NCI-H82 treated with DMSO at 0.1 percent for 48 hours (cell line): ENCODE data around the gene IMPDH1.

ENCODE experiments used
- DNase-seq: peaks from one replicate; lab custom pipeline; 2025; ENCODE audit not compliant: unreplicated experiment; lab: John Stamatoyannopoulos, UW

IMPDH1 gene

DNA sequence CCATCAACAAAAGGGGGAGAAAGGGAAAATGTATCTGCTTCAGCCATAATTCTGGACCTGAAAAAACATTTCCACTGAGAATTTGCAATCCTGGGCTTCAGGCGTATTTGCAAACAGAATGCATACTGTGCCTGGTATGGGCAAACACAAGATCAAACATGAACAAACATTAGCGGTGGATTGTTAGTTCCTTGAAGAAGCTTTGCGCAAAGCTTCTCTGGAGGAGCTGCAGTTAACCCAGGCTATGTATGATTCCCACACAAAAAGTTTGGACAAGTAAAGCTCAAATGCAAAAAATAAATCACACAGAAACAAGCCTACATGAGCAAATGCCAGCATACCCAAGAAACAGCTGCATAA is 25.5 kb upstream of the IMPDH1 start:
- no peak for DNase-seq

- DNase-seq = no peak
These were observed 24.9 kb upstream of the IMPDH1 start for GRCh38 chr7:128434413-128435326.

GRCh38 chr7:128431754-128432153 is 22.0 kb upstream of the IMPDH1 start:
- no peak for DNase-seq

DNA sequence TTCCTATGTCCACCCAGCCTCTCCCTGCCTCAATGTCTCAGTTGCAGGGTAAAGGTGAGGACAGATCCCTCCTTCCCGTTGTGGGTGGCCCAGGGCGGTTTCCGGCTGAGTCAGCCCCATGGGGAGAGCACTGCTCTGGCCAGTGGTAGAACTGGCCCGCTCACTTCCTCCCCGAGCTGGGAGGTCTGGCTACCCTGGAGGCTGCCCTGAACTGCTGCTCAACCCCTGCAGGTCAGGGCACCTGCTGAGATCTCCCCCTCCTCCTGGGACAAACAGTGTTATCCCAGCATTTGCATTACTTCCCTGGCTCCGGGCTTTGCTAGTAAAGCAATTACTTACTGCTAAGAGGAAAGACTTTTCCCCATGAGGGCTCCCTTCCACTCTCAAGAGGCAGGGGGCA is 21.4 kb upstream of the IMPDH1 start:
- DNase-seq = no peak

GRCh38 chr7:128430207-128430606 is 20.4 kb upstream of the IMPDH1 start:
- no peak for DNase-seq

GRCh38 chr7:128427289-128427891 is 17.6 kb upstream of the IMPDH1 start:
- peak; percentile 55 for DNase-seq

DNA sequence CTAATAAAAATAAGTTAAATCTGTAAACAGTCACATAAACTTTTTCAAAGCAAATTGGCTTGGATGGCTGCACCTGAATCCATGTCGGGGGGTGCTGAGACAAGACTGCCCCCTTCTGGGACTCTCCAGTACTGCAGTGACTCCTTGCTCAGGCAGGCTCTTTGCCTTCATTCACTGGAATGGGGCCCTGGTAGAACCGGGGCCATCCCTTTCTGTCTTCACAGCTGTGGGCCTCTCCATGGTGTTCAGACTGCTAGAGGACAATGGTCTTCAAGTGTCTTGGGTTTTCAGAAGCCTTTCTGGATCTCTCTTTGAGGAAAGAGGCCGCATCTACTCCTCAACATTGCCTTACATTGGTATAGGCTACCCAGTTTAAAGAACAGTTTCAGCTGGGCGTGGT is 16.1 kb upstream of the IMPDH1 start:
- DNase-seq = peak; percentile 45

DNA sequence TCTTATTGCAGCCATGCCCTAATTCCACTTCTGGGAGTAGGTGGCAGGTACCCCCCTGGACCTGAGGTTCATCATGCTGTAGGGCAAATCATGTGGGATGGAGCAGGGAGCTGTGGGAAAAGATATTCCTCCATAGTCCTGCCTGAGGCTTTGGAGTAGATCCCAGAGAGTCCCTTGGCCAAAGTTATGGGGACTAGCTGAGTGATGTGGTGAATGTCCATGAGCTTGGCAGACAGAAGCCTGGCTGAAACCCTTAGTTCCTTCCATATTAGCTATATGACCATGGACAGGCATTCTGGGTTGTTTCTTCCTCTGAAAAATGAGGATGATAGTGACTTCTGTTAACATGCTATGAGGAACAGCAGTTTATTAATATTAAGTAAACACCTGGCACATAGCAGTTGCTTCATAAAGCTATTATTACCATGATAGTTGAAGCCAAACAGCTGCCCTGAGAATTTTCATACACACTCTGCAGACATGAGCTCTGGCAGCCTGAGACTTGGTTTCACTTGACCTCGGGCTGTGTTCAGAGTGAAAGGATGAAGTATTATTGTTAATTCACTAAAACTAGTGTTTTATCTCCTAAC is 15.0 kb upstream of the IMPDH1 start:
- no peak for DNase-seq

DNA sequence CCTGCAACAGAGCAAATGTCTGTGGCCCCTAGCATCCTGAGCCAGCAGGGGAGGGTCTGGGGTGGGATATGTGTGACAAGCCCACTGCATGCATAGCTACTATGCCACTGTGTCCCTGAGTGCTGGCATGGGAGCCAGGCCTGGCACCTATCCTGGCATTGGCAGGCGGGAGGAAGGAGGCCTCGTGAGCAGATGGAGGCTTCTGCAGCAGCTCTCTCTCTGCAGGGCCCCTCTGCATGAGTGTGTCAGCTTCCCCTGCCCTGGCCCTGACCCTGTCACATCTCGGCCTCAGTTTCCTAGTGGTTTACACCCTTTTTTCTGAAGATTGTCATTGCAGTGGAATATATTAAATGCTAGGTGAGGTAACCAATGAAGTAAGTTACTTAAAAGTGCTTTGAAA is 13.1 kb upstream of the IMPDH1 start:
- no peak for DNase-seq

GRCh38 chr7:128422037-128422436 is 12.3 kb upstream of the IMPDH1 start:
- DNase-seq = no peak

DNA sequence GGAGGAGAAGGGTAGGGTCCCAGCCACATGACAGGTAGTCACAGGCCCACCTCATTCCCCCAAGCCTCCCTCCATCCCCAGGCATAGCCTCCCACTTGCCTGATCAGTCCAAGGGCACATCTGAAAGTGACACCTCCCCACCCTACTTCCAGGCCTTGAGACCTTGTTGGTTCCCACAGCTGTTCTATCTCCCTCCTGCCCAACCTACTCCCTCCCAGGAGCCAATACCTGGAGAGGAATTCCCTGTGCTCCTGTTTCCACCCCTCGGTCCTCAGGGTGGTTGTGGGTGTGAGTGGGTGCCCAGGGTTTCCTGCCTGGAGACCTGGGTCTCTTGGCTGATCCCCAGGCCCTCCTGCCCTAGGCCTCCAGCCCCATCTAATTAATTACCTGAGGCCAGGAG is 11.6 kb upstream of the IMPDH1 start:
- no peak for DNase-seq

GRCh38 chr7:128420773-128421172 is 11.0 kb upstream of the IMPDH1 start:
- DNase-seq = no peak

- DNase-seq = no peak
These were observed 9.5 kb upstream of the IMPDH1 start for GRCh38 chr7:128419257-128419656.

- no peak for DNase-seq
These were observed 7.3 kb upstream of the IMPDH1 start for GRCh38 chr7:128417071-128417470.

- no peak for DNase-seq
These were observed 5.5 kb upstream of the IMPDH1 start for GRCh38 chr7:128415217-128415785.

DNA sequence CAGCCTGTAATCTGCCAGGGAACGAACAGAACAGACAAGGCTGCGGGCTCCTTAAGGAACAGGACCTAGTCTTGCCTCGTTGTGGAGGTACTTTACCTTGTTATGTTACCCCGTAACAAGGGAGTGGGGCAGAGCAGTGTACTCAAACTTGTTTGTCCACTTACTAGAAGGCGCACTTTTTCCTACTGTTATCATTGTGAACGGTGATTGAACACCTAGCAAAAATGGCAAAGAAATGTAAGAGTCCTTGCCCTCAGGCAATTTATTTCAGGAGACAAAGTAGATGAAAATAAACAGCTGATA is 620 bp upstream of the IMPDH1 start:
- no peak for DNase-seq

DNA sequence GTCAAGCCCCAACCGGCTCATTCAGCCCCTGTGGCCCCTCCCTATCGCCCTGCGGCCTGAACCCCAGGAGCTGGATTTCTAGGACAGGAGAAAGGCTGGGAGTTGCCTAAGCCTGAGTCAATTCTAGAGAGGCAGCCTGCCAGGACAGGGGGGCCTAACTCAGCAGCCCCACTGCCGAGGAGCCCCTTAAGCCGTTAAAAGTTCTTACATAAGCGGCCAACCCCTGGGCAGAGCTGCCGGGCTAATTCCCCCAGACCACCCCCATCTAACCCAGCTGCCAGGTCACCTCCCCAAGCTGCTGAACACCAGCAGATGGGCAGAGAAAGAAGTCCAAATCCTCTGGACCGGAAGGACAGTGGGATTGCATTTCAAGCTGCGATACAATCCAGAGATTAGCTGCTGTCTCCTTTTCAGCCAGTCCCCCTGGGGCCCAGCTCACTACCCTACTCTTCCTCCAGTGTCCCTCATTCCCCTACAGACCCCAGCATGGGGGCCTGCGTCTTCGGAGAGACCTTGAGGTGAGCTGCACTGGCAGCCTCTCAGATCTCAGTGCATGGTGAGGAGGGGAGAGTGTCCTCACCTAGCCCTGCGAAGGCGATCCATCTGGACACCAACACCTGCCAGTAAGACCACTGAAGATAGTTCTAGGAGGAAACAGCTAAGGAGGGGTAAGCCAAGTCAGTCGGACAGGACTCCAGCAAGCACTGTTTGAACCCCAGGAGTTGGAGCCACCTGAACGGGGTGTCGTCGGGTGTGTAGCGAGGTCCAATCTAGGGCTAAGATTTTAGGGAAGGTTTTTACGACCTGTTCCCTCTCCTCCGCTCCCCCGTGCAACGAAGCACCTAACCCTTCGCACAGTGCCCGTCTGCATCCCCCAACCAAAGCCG is 830 bp downstream of the IMPDH1 start:
- DNase-seq = peak; percentile 98

DNA sequence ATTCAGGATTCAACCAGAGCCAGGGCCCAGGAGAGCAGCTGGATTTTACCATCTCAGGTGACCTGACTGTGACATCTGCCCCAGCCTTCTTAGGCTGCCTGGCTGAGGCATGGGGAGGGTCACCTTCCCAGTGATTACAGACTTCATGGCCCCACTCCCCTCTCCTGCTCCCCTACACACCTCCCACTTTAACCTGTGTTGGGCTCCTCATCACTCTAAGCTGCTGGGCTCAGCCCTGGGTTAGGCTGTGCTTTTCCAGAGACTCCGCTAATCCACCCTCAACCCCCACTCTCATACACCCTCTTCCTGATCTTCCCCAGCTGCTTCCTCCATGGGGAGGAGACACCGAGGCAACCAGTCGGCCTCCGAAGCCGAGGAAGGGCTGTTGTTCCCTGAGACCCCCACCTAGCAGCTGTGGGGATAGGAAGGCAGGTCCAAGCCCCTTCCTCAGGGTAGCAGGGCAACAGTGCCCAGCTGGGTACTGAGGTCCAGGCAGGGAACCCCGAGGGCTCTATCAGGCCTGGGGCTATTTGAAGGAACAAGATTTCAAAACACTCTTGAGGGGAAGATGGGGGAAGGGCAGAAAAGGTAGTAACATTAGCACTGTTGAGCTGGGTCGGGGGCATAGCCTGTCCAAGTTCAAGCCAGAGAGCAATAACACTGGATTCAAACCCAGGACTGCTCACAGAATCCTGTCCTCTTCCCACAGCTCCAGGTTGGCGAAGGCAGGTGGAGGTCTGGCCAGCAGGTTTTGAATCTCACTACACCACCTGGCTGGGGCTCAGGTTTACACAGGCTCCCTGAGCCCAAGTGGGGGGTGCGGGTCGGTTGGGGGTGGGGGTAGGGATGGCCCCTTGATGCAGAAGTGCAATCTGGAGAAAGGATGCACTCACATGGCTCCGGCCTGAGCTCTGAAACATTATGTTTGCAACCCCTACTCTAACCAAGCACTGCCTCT is 1.8 kb downstream of the IMPDH1 start:
- DNase-seq = peak; percentile 95

- DNase-seq = no peak
These were observed 2.6 kb downstream of the IMPDH1 start for GRCh38 chr7:128407233-128407589.
